Neural crest cell (in vitro differentiated cells): ENCODE results near the gene OXLD1. TPM values are rescaled to one million over a fixed set of nuclear protein-coding genes. Genes with fewer than 3 reads are reported as not detected.
"Not testable (repeated sequence)": the region's sequence is repeated elsewhere in the genome, so short reads cannot be mapped to it uniquely, and the experiment has no call there.

ENCODE experiments used
- DNase-seq: peaks from one replicate; pipeline ENCODE4 v3.0.0; 2021; ENCODE audit warnings: low read depth, mixed read lengths, low spot score
- H3K27ac Mint-ChIP-seq: one replicate; pipeline ENCODE4 v1.8.0; 2021; ENCODE audit warnings: mild to moderate bottlenecking, mixed read lengths; ENCODE audit not compliant: unreplicated experiment
- H3K27me3 Mint-ChIP-seq: 2 replicates; pipeline ENCODE4 v1.8.0; 2021; ENCODE audit warnings: low read depth, mild to moderate bottlenecking, mixed read lengths
- H3K36me3 Mint-ChIP-seq: 2 replicates; pipeline ENCODE4 v1.8.0; 2021; ENCODE audit warnings: low read depth, mild to moderate bottlenecking, mixed read lengths
- H3K4me1 Mint-ChIP-seq: 2 replicates; pipeline ENCODE4 v1.8.0; 2021; ENCODE audit warnings: mixed read lengths
- H3K4me3 Mint-ChIP-seq: one replicate; pipeline ENCODE4 v1.8.0; 2021; ENCODE audit warnings: mild to moderate bottlenecking, mixed read lengths
- H3K9me3 Mint-ChIP-seq: 2 replicates; pipeline ENCODE4 v1.8.0; 2021; ENCODE audit warnings: mixed read lengths
- CTCF ChIP-seq: fragments of 200-600 bp; sonication (generic); conservative IDR thresholded peaks from 2 replicates; pipeline ENCODE4 v1.5.0; 2021; ENCODE audit warnings: antibody characterized with exemption, mild to moderate bottlenecking
- total RNA-seq: library from RNA; stranded (reverse); gene quantifications from 2 replicates; pipeline ENCODE4 v1.2.1, GENCODE V29; 2021

The OXLD1 gene
- total RNA-seq, 1 donor from 2014 or later, result 28.2 TPM

DNA sequence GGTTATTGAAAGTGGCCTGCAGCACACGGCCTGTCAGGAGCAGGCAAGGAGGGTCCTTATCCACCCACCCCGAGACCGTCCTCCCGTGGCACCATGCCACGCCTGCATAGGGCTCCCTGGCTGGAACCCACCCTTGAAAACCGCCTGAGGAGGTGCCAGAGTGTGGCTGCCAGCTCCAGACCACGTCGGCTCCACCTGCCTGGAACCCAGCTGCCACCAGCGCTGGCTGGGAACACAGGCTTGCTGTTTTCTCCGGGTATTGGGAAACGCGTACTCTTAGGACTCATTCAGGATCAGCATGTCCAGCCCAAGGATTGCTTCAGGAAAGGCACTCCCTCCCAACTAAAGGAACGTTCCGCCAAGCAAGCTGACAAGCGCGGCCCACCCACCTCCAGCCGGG lies 10.5 kb upstream of the OXLD1 start:
- Mint-ChIP-seq H3K9me3 (no peaks in the 10 kb centered on the region), H3K27ac (no peak overlapping the region), H3K36me3 (peaks cover 5% of the 10 kb centered on the region), H3K27me3 (no peaks in the 10 kb centered on the region), H3K4me1 (peaks cover 15% of the 10 kb centered on the region), H3K4me3 (no peak overlapping the region)
- no peak for DNase-seq
- no peak for TF ChIP-seq CTCF

DNA sequence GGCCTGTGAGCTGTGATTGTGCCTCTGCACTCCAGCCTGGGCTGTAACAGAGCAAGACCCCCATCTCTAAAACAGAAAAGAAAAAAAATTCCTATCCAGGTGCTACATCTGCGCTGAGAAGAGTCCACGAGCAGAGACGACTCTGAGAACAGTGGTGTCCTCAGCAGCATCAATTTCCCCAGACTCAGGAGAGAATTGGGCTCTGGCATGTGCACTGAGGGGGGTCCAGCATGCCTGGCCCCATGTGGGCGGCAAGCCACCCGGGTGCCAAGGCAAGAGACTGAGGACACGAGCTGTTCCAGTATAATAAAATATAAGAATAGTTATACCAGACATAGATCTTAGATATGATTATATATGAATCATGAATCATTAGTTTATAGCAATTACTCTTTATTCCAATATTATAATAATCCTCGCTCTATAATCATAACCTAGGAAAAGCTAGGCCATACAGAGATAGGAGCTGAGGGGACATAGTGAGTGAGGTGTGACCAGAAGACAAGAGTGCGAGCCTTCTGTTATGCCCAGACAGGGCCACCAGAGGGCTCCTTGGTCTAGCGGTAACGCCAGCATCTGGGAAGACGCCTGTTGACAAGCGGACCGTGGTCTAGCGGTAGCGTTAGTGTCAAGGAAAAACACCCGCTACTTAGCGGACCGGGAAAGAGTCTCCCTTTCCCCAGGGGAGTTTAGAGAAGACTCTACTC lies 9.3 kb upstream of the OXLD1 start:
- not testable (repeated sequence) for H3K4me1 Mint-ChIP-seq, H3K9me3 Mint-ChIP-seq, H3K27me3 Mint-ChIP-seq, H3K27ac Mint-ChIP-seq, H3K36me3 Mint-ChIP-seq
- peak; percentile 68 for TF ChIP-seq CTCF
- peak overlapping the region; percentile 77 for H3K4me3 Mint-ChIP-seq
- peak; percentile 21 for DNase-seq

DNA sequence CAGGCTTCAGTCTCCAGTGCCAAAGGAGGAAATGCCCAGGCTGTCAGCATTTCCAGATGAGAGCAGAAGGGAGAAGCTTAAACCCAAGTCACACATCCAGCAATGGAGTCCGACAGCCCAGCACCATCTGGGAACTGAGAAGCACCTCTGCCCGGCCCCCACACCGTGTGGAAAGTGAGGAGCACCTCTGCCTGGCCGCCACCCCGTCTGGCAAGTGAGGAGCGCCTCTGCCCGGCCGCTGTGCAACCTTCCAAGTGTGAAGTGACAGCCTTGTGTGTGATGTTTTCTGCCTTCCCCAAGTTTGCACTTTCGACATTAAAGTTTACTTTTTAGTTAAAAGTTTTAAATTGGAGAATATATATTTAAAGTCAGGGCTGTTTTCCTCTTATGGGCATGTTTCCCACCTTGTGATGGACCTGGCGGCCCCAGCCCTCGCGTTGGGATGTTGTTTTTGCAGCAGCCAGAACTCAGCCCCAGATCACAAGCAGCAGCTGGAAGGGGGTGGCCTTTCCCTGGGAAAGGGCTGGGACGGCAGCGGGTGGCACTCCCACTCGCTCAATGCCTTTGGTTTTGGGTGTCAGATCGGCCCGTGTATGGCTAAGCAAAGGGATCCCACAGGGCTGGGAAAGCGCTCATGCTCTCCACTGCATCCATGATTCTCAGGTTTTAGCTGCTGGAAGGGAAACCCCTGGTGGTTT lies 7.3 kb upstream of the OXLD1 start:
- DNase-seq, result no peak
- Mint-ChIP-seq H3K4me3 (no peak overlapping the region), H3K4me1 (peaks cover 10% of the 10 kb centered on the region), H3K27ac (no peak overlapping the region), H3K9me3 (no peaks in the 10 kb centered on the region), H3K36me3 (peaks cover 5% of the 10 kb centered on the region), H3K27me3 (no peaks in the 10 kb centered on the region)
- TF ChIP-seq CTCF, result no peak

GRCh38 chr17:81672954-81673353 lies 6.5 kb upstream of the OXLD1 start:
- peaks cover 16% of the 10 kb centered on the region for H3K4me1 Mint-ChIP-seq
- H3K27ac Mint-ChIP-seq, result no peak overlapping the region
- TF ChIP-seq CTCF, result no peak
- peaks cover 5% of the 10 kb centered on the region for H3K36me3 Mint-ChIP-seq
- no peak for DNase-seq
- no peaks in the 10 kb centered on the region for H3K9me3 Mint-ChIP-seq
- no peak overlapping the region for H3K4me3 Mint-ChIP-seq
- H3K27me3 Mint-ChIP-seq, result no peaks in the 10 kb centered on the region

DNA sequence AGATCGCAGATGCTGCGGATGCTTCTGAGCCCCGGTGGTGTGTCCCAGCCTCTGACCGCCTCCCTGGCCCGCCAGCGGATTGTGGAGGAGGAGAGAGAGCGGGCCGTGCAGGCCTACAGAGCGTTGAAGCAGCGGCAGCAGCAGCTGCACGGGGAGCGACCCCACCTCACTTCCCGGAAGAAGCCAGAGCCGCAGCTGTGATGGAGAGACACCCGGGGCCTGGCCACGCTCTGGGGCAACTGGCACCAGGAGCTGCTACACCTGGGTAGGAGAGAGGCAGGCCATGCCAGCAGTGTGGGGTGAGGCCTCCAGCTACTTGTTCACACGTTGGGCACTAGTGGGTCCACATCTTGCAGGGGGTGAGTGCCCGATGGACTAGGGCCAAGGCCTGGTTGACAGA lies 6.1 kb upstream of the OXLD1 start:
- H3K27me3 Mint-ChIP-seq, result no peaks in the 10 kb centered on the region
- peaks cover 20% of the 10 kb centered on the region for H3K4me1 Mint-ChIP-seq
- TF ChIP-seq CTCF, result no peak
- no peak overlapping the region for H3K27ac Mint-ChIP-seq
- H3K36me3 Mint-ChIP-seq, result peaks cover 5% of the 10 kb centered on the region
- H3K4me3 Mint-ChIP-seq, result no peak overlapping the region
- DNase-seq, result no peak
- no peaks in the 10 kb centered on the region for H3K9me3 Mint-ChIP-seq
